ENCODE data around the gene MS4A6E.

Gene MS4A6E

DNA sequence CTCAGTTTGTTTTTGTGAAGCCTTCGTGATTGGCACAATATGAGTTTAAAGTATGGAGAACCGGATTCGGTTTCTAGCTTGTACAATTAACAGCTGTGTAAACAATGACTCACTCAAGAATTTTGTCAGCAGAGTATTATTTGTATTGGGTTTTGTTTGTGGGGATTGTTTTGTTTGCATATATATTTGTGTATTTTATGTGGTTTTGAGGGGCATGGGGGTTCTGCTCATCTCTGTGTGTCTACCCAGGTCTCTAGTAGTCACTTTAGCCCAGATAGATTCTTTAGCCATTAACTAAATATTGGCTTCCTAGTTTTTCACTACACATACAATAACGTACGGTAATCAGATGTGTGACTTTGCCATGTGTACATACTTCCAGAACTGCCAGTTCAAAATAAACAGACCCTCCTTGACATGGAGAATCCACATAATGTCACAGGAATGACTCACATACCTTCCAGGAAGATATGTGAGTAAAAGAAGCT, 43.8 kb downstream of the MS4A6E start:
- no peak overlapping the region for H3K4me3 ChIP-seq (ENCODE audit: low read depth, low read length)
- DNase-seq (ENCODE audit: low read depth), result no peak

DNA sequence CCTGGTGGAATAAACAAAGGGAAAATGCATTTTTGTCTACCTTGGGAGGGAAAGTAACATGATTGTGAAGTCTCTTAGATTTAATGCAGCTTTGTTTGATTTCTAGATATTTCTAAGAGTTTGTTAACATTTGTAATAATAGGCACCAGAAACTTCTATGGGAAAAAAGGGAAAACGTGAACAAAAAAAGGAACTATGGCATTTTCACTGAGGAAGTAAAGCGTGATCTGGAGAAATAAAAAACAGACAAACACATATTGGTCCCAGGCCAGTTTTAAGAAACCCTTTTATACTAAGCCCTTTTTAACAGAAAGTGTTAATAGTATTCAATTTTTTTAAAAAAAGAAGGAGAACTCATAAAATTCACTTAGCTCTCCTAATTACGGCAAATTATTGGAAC, 44.3 kb downstream of the MS4A6E start:
- H3K4me3 ChIP-seq (ENCODE audit: low read depth, low read length), result no peak overlapping the region
- DNase-seq (ENCODE audit: low read depth), result no peak

DNA sequence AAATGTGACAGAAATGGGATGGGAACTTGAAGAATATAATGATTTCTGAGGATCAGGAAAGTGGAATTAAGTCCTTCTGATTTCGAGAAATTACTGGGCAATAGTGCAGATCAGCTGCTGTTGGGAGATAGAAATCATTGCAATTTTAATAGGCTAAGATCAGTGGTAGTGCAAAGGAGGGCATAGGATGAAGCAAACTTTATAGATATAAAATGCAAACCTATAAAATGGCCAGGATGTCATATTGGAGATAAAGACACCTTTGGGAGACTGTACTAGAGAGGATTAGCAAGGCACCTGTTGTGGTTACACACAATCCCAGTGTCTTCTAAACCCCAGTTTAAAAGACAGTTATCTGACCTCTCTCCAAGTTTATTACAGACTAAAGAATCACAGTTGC, 44.8 kb downstream of the MS4A6E start:
- H3K4me3 ChIP-seq (ENCODE audit: low read depth, low read length), result no peak overlapping the region
- DNase-seq (ENCODE audit: low read depth), result no peak

DNA sequence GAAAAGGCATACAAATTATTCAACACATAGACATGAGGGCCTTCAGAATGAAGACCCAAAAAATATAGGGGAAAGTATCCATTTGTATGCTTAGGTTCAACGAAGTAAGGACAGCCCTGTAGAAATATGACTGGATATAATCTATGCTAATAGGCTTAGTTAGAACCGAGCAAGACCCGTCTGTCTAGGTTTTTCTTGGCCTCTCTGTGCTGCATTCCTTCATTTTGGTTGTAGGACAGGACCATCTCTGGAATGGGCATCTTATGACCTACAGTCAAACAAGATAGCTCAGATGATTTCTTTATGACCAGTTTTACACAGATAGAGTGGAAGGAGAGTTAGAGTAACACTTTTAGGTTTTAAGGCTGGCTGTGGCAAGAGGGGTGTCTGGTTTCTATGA, 45.7 kb downstream of the MS4A6E start:
- no peak for DNase-seq (ENCODE audit: low read depth)
- no peak overlapping the region for H3K4me3 ChIP-seq (ENCODE audit: low read depth, low read length)

DNA sequence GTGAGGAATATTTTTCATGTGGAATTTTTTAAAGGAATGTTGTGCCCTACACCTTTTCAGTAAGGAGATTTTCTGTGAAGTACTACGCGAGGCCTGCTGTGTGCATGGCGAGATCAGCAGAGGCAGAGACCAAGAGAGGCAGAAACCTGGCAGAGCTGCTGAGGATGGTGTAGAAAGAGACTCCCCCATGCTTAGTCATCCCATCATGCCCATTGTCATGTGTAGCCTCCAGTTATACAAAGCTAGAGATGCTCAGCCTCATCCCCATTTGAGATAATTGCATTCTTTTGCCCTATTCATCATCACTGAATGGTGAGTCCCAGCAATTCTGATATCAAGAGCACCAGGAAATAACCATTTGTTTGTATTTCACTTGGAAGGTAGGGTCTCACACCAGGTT, 48.3 kb downstream of the MS4A6E start:
- H3K4me3 ChIP-seq (ENCODE audit: low read depth, low read length), result no peak overlapping the region
- DNase-seq (ENCODE audit: low read depth), result no peak

DNA sequence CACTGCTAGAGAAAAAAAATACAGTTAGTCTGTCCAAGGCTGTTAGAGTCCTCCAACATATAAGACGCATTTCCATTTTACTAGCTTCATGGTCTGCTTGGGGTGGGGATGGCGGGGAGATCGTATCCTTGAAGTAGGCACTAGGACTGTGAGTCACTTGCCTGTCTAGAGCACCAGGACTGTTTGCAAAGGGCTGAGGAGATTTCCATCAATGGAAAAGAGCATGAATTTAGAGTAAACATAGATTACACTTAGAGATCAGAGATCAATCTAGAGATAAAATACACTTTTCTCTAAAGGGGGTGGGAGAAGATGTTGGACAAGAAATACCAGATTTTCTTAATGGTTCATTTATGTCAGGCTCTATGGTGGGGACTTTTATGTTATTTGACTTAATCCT, 49.5 kb downstream of the MS4A6E start:
- DNase-seq (ENCODE audit: low read depth), result no peak
- no peak overlapping the region for H3K4me3 ChIP-seq (ENCODE audit: low read depth, low read length)

GRCh38 chr11:60377401-60378136, 50.5 kb downstream of the MS4A6E start:
- H3K4me3 ChIP-seq (ENCODE audit: low read depth, low read length), result no peak overlapping the region
- DNase-seq (ENCODE audit: low read depth), result no peak

DNA sequence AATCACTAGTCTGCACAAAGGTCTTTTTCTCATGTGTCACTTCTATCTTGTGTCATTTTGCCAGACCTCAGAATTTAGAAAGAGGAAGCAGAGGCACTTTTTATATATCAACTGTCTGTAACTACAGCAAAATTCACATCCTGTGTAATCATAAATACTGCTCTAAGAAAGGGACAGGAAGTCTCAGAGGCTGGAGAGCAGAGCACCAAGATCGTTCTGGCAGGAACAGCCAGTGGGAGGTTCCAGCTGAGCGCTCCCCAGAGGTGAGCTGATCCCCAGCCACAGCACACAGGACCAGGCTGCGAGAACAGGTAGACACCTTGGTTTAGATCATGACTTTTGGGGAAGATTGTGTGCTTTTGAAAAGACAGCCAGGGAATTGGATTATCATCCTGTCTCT, 51.3 kb downstream of the MS4A6E start, which contains the start of gene MS4A7:
TSS of gene MS4A7 (plus strand) at position 179 of the 400 bp plus-strand sequence. CDS start 4,610 bp downstream, outside the sequence.
- H3K4me3 ChIP-seq (ENCODE audit: low read depth, low read length), result no peak within 1 kb of the TSS
- no peak for DNase-seq (ENCODE audit: low read depth)

- no peak overlapping the region for H3K4me3 ChIP-seq (ENCODE audit: low read depth, low read length)
Measured at GRCh38 chr11:60389279-60389910, 62.3 kb downstream of the MS4A6E start.

DNA sequence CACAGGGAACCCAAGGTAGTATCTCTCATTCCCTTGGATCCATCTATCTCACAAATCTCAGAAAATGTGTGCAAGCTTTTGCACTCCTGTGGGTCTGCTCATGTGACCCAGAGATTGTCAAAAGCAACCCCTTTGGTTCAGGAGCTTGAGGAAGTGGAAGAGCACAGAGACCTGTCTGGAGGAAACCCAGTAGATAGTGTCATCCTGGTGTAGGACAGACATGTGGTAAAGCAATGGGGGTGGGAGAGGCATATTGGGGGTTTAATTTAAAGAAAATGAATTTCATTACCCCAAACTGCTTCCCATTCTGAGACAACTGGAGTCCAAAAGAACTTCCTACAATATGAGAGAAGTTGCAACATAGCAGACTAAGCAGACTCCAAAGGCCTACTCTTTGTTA, 63.4 kb downstream of the MS4A6E start:
- H3K4me3 ChIP-seq (ENCODE audit: low read depth, low read length), result no peak overlapping the region
- no peak for DNase-seq (ENCODE audit: low read depth)

More at GRCh38 chr11:60389279-60389910, 62.3 kb downstream of the MS4A6E start:
- DNase-seq (ENCODE audit: low read depth), result no peak

All from skeletal muscle cell (primary cell).